Measurements from ENCODE around the gene LRRC56.
"Not testable (repeated sequence)": the region's sequence is repeated elsewhere in the genome, so short reads cannot be mapped to it uniquely, and the experiment has no call there.

Gene LRRC56

GRCh38 chr11:508956-509355 lies 28.4 kb upstream of the LRRC56 start:
- 94% methylated on average over 5 of the region's 5 CpGs for WGBS, 2 experiments
- H3K36me3 ChIP-seq (ENCODE audit: control insufficient read depth, insufficient read depth, low read length) = no peaks in the 10 kb centered on the region
- H3K9me3 ChIP-seq (ENCODE audit: control insufficient read depth, low read length) = no peaks in the 10 kb centered on the region
- H3K4me3 ChIP-seq (ENCODE audit: insufficient read depth, low read depth, low read length) = no peak overlapping the region
- H3K4me1 ChIP-seq (ENCODE audit: control insufficient read depth, insufficient read depth, low read length) = peaks cover 11% of the 10 kb centered on the region
- H3K27me3 ChIP-seq (ENCODE audit: control insufficient read depth, insufficient read depth, low read length, poor library complexity, severe bottlenecking) = peaks cover 10% of the 10 kb centered on the region
- no peak overlapping the region for H3K27ac ChIP-seq (ENCODE audit: insufficient read depth, low read depth, low read length, poor library complexity, severe bottlenecking)

DNA sequence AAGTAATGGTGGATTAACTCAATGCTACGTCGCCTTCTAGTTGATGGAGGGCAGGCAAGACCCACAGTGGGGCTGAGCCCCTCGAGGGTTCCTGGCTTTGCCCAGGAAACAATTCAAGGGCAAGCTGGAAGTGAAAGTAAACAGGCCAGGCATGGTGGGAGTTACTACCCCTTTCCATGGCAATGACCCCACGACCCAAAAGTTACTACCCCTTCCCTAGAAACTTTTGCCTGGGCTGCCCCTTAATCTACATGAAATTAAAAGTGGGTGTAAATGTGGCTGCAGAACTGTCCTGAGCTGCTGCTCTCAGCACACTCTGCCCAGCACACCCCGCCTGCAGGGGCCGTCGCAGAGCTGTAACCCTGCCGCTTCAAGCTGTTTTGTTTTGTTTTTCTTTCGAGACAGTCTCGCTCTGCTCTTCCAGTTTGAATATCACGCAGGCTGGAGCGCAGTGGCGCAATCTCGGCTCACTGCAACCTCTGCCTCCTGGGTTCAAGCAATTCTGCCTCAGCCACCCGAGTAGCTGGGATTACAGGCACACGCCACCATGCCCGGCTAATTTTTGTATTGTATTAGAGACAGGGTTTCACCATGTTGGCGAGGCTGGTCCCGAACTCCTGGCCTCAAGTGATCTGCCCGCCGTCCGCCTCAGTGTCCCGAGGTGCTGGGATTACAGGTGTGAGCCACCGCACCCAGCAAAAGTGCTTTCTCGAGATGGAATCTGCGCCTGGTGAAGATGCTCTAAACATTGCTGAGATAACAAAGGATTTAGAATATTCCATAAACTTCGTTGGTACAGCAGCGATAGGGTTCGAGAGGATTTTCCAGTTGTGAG lies 24.3 kb upstream of the LRRC56 start:
- no peaks in the 10 kb centered on the region for H3K36me3 ChIP-seq (ENCODE audit: control insufficient read depth, insufficient read depth, low read length)
- H3K4me3 ChIP-seq (ENCODE audit: insufficient read depth, low read depth, low read length) = no peak overlapping the region
- H3K27me3 ChIP-seq (ENCODE audit: control insufficient read depth, insufficient read depth, low read length, poor library complexity, severe bottlenecking) = no peaks in the 10 kb centered on the region
- no peak overlapping the region for H3K27ac ChIP-seq (ENCODE audit: insufficient read depth, low read depth, low read length, poor library complexity, severe bottlenecking)
- no peaks in the 10 kb centered on the region for H3K9me3 ChIP-seq (ENCODE audit: control insufficient read depth, low read length)
- H3K4me1 ChIP-seq (ENCODE audit: control insufficient read depth, insufficient read depth, low read length) = no peaks in the 10 kb centered on the region
- WGBS, 2 experiments = 92% methylated on average over 29 of the region's 29 CpGs

GRCh38 chr11:514606-515005 lies 22.7 kb upstream of the LRRC56 start:
- 96% methylated on average over 10 of the region's 10 CpGs for WGBS, 2 experiments
- H3K4me3 ChIP-seq (ENCODE audit: insufficient read depth, low read depth, low read length) = no peak overlapping the region
- H3K9me3 ChIP-seq (ENCODE audit: control insufficient read depth, low read length) = no peaks in the 10 kb centered on the region
- no peaks in the 10 kb centered on the region for H3K36me3 ChIP-seq (ENCODE audit: control insufficient read depth, insufficient read depth, low read length)
- H3K27me3 ChIP-seq (ENCODE audit: control insufficient read depth, insufficient read depth, low read length, poor library complexity, severe bottlenecking) = no peaks in the 10 kb centered on the region
- no peak overlapping the region for H3K27ac ChIP-seq (ENCODE audit: insufficient read depth, low read depth, low read length, poor library complexity, severe bottlenecking)
- H3K4me1 ChIP-seq (ENCODE audit: control insufficient read depth, insufficient read depth, low read length) = no peaks in the 10 kb centered on the region

DNA sequence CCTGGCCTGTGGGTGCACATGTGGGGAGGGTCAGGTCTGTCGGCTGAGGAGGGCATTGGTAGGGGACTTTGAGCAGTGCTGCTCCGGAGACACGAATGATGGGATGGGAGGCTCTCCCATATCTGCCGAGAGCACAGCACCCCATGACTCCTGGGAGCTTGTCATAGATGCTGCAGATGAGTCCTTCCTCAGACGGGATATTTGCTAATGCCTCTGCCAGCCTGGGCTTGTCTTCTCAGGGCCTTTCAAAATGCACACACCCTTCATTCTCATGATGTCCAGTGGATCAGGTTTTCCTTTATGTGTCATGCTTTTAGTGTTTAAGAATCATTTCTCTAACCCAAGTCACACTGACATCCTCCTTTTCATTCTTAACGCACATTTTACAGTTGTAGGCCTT lies 22.2 kb upstream of the LRRC56 start:
- H3K9me3 ChIP-seq (ENCODE audit: control insufficient read depth, low read length) = no peaks in the 10 kb centered on the region
- no peaks in the 10 kb centered on the region for H3K27me3 ChIP-seq (ENCODE audit: control insufficient read depth, insufficient read depth, low read length, poor library complexity, severe bottlenecking)
- 94% methylated on average over 6 of the region's 6 CpGs for WGBS, 2 experiments
- H3K36me3 ChIP-seq (ENCODE audit: control insufficient read depth, insufficient read depth, low read length) = no peaks in the 10 kb centered on the region
- no peak overlapping the region for H3K27ac ChIP-seq (ENCODE audit: insufficient read depth, low read depth, low read length, poor library complexity, severe bottlenecking)
- no peak overlapping the region for H3K4me3 ChIP-seq (ENCODE audit: insufficient read depth, low read depth, low read length)
- no peaks in the 10 kb centered on the region for H3K4me1 ChIP-seq (ENCODE audit: control insufficient read depth, insufficient read depth, low read length)

GRCh38 chr11:516400-516799 lies 20.9 kb upstream of the LRRC56 start:
- 76 to 84% methylated on average over 4 of the region's 4 CpGs for WGBS, 2 experiments
- H3K27me3 ChIP-seq (ENCODE audit: control insufficient read depth, insufficient read depth, low read length, poor library complexity, severe bottlenecking) = no peaks in the 10 kb centered on the region
- H3K27ac ChIP-seq (ENCODE audit: insufficient read depth, low read depth, low read length, poor library complexity, severe bottlenecking) = no peak overlapping the region

DNA sequence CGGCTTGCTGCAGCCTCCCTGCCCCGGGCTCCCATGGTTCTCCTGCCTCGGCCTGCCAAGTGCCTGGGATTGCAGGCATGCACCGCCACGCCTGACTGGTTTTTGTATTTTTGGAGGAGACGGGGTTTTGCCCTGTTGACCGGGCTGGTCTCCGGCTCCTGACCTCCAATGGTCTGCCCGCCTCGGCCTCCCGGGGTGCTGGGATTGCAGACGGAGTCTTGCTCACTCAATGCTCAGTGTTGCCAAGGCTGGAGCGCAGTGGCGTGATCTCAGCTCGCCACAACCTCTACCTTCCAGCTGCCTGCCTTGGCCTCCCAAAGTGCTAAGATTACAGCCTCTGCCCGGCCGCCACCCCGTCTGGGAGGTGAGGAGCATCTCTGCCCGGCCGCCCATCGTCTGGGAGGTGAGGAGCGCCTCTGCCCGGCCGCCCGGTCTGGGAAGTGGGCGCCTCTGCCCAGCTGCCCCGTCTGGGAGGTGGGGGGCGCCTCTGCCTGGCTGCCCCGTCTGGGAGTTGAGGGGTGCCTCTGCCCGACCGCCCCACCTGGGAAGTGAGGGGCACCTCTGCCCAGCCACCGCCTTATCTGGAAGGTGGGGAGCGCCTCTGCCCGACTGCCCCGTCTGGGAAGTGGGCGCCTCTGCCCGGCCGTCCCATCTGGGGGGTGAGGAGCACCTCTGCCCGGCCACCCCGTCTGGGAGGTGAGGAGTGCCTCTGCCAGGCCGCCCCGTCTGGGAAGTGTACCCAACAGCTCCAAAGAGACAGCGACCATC lies 20.2 kb upstream of the LRRC56 start:
- H3K4me3 ChIP-seq (ENCODE audit: insufficient read depth, low read depth, low read length); H3K27me3 ChIP-seq (ENCODE audit: control insufficient read depth, insufficient read depth, low read length, poor library complexity, severe bottlenecking); H3K27ac ChIP-seq (ENCODE audit: insufficient read depth, low read depth, low read length, poor library complexity, severe bottlenecking); H3K4me1 ChIP-seq (ENCODE audit: control insufficient read depth, insufficient read depth, low read length); H3K36me3 ChIP-seq (ENCODE audit: control insufficient read depth, insufficient read depth, low read length); H3K9me3 ChIP-seq (ENCODE audit: control insufficient read depth, low read length): not testable (repeated sequence)
- 96% methylated on average over 43 of the region's 43 CpGs for WGBS, 2 experiments

More at GRCh38 chr11:516400-516799, 20.9 kb upstream of the LRRC56 start:
- no peaks in the 10 kb centered on the region for H3K36me3 ChIP-seq (ENCODE audit: control insufficient read depth, insufficient read depth, low read length)
- H3K4me1 ChIP-seq (ENCODE audit: control insufficient read depth, insufficient read depth, low read length) = no peaks in the 10 kb centered on the region
- H3K9me3 ChIP-seq (ENCODE audit: control insufficient read depth, low read length) = no peaks in the 10 kb centered on the region
- no peak overlapping the region for H3K4me3 ChIP-seq (ENCODE audit: insufficient read depth, low read depth, low read length)

DNA sequence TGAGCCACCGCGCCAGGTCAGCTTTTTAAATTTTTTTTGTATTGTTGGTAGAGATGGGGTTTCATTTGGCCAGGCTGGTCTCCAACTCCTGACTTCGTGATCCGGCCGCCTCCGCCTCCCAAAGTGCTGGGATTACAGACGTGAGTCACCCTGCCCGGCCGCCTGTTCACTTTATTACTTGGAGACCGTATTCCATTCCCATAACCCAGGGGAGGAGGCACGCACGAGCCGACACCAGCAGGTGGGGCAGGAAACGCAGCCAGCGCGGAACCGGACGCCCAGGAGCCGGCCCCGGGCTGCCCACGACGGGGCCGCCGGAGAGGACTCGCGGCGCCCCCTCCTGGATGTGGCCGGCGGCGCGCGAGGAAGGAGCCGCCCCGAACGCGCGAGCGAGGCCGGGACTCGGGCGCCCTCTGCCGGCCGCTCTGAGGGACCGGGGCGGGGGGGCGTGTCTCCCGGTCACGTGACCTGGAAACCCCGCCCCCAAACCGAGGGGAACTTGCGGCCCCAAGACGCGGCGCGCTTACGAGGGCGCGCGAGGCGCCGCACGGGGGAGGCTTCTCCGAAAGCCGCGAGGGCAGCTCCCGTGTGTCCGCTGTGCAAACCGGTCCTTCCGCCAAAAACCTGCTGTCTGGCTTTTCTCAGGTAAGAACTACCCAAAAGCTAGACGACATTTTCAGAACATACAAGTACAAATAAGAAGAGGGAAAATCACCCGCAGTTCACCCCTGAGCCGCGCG lies 18.7 kb upstream of the LRRC56 start:
- 30 to 34% methylated on average over 74 of the region's 74 CpGs for WGBS, 2 experiments
- Histone ChIP-seq H3K4me1 (ENCODE audit: control insufficient read depth, insufficient read depth, low read length) (no peaks in the 10 kb centered on the region), H3K27ac (ENCODE audit: insufficient read depth, low read depth, low read length, poor library complexity, severe bottlenecking) (no peak overlapping the region), H3K9me3 (ENCODE audit: control insufficient read depth, low read length) (no peaks in the 10 kb centered on the region), H3K4me3 (ENCODE audit: insufficient read depth, low read depth, low read length) (no peak overlapping the region), H3K36me3 (ENCODE audit: control insufficient read depth, insufficient read depth, low read length) (no peaks in the 10 kb centered on the region), H3K27me3 (ENCODE audit: control insufficient read depth, insufficient read depth, low read length, poor library complexity, severe bottlenecking) (no peaks in the 10 kb centered on the region)

GRCh38 chr11:520428-521176 lies 16.7 kb upstream of the LRRC56 start:
- no peaks in the 10 kb centered on the region for H3K36me3 ChIP-seq (ENCODE audit: control insufficient read depth, insufficient read depth, low read length)
- no peaks in the 10 kb centered on the region for H3K9me3 ChIP-seq (ENCODE audit: control insufficient read depth, low read length)
- no peak overlapping the region for H3K27ac ChIP-seq (ENCODE audit: insufficient read depth, low read depth, low read length, poor library complexity, severe bottlenecking)
- H3K4me1 ChIP-seq (ENCODE audit: control insufficient read depth, insufficient read depth, low read length) = no peaks in the 10 kb centered on the region
- H3K4me3 ChIP-seq (ENCODE audit: insufficient read depth, low read depth, low read length) = no peak overlapping the region
- H3K27me3 ChIP-seq (ENCODE audit: control insufficient read depth, insufficient read depth, low read length, poor library complexity, severe bottlenecking) = no peaks in the 10 kb centered on the region
- WGBS, 2 experiments = 93% methylated on average over 39 of the region's 39 CpGs

GRCh38 chr11:521177-521688 lies 16.1 kb upstream of the LRRC56 start:
- Histone ChIP-seq H3K36me3 (ENCODE audit: control insufficient read depth, insufficient read depth, low read length) (no peaks in the 10 kb centered on the region), H3K4me3 (ENCODE audit: insufficient read depth, low read depth, low read length) (no peak overlapping the region), H3K4me1 (ENCODE audit: control insufficient read depth, insufficient read depth, low read length) (no peaks in the 10 kb centered on the region), H3K27me3 (ENCODE audit: control insufficient read depth, insufficient read depth, low read length, poor library complexity, severe bottlenecking) (no peaks in the 10 kb centered on the region), H3K9me3 (ENCODE audit: control insufficient read depth, low read length) (no peaks in the 10 kb centered on the region), H3K27ac (ENCODE audit: insufficient read depth, low read depth, low read length, poor library complexity, severe bottlenecking) (no peak overlapping the region)
- whole genome bisulfite sequencing, 2 experiments = 91% methylated on average over 10 of the region's 10 CpGs

All from ectodermal cell (in vitro differentiated cells).